ENCODE data around the gene RSAD2. TPM values are rescaled to one million over a fixed set of nuclear protein-coding genes. Genes with fewer than 3 reads are reported as not detected.

Gene RSAD2
- total RNA-seq, 1 donor from 2014 or later, result 1.0 TPM

DNA sequence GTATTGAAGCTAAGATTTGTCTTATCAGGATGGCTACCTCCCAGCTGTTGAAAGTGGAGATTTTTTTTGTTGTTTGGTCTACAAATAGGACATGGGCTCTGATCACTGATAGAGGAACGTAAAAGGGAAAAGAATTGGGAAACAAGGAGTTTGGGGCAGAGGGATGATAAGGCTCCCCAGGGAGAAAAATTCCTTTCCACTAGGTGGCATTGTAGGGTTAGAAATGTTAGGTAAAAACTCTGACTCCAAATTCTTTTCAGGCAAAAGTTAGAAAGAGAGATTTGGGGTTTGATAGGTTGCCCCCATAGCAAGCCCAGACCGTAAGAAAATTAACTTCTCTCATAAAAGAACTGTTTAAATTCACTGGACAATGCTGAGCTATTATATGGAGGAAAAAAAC, 31.7 kb upstream of the RSAD2 start:
- H3K9me3 Mint-ChIP-seq, result peaks cover 36% of the 10 kb centered on the region
- H3K27me3 Mint-ChIP-seq (ENCODE audit: low read depth), result no peaks in the 10 kb centered on the region
- no peak for DNase-seq (ENCODE audit: low read depth, low spot score)
- H3K4me1 Mint-ChIP-seq, result no peaks in the 10 kb centered on the region
- H3K4me3 Mint-ChIP-seq, result no peak overlapping the region
- TF ChIP-seq, protein P1, sequence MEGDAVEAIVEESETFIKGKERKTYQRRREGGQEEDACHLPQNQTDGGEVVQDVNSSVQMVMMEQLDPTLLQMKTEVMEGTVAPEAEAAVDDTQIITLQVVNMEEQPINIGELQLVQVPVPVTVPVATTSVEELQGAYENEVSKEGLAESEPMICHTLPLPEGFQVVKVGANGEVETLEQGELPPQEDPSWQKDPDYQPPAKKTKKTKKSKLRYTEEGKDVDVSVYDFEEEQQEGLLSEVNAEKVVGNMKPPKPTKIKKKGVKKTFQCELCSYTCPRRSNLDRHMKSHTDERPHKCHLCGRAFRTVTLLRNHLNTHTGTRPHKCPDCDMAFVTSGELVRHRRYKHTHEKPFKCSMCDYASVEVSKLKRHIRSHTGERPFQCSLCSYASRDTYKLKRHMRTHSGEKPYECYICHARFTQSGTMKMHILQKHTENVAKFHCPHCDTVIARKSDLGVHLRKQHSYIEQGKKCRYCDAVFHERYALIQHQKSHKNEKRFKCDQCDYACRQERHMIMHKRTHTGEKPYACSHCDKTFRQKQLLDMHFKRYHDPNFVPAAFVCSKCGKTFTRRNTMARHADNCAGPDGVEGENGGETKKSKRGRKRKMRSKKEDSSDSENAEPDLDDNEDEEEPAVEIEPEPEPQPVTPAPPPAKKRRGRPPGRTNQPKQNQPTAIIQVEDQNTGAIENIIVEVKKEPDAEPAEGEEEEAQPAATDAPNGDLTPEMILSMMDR (conservative IDR thresholded peaks at IDR 0.05), result no peak
- H3K36me3 Mint-ChIP-seq (ENCODE audit: low read depth), result peaks cover 44% of the 10 kb centered on the region
- H3K27ac Mint-ChIP-seq (ENCODE audit: unreplicated experiment), result no peak overlapping the region

GRCh38 chr2:6846540-6846939, 31.0 kb upstream of the RSAD2 start:
- TF ChIP-seq, protein P1 (conservative IDR thresholded peaks at IDR 0.05), result no peak
- DNase-seq (ENCODE audit: low read depth, low spot score), result no peak
- H3K27me3 Mint-ChIP-seq (ENCODE audit: low read depth), result no peaks in the 10 kb centered on the region
- no peak overlapping the region for H3K27ac Mint-ChIP-seq (ENCODE audit: unreplicated experiment)
- H3K4me3 Mint-ChIP-seq, result no peak overlapping the region
- peaks cover 36% of the 10 kb centered on the region for H3K9me3 Mint-ChIP-seq
- peaks cover 41% of the 10 kb centered on the region for H3K36me3 Mint-ChIP-seq (ENCODE audit: low read depth)
- no peaks in the 10 kb centered on the region for H3K4me1 Mint-ChIP-seq

DNA sequence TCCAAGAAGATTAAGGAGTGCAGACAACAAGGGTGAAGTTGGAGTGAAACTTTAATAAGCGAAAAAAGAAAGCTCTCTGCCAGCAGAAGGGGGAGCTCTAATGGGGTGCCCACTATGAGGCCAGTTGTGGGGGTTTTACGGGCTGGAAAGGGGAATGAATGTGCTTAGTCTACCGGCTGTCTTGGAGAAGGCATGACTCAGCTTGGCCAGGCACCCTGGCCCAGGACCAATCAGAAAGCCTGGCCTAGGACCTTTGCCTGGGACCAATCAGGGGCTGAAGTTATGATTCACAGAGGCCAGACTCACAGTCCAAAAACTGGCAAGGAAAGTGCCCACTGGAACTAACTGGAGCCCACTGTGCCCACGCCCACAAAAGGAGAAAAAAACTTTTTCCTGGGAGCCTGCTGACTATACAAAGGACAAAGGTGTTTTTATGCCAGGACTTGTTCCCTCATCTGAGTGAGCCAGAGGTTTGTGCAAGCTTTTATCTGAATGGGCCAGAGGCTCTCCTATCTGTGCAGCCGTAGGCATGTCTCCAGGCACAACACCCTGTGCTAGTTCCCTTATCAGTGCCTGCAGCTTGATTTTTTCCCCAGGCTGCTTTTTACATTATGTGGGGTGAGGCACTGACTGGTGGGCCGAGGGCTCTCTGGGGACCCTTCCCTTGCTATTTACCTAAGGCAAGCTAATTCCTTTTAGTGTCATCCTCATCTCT, 30.5 kb upstream of the RSAD2 start:
- Mint-ChIP-seq H3K4me3 (no peak overlapping the region), H3K36me3 (ENCODE audit: low read depth) (peaks cover 41% of the 10 kb centered on the region), H3K27ac (ENCODE audit: unreplicated experiment) (no peak overlapping the region), H3K9me3 (peaks cover 36% of the 10 kb centered on the region), H3K4me1 (no peaks in the 10 kb centered on the region), H3K27me3 (ENCODE audit: low read depth) (no peaks in the 10 kb centered on the region)
- DNase-seq (ENCODE audit: low read depth, low spot score), result no peak
- TF ChIP-seq, protein P1 (conservative IDR thresholded peaks at IDR 0.05), result no peak

DNA sequence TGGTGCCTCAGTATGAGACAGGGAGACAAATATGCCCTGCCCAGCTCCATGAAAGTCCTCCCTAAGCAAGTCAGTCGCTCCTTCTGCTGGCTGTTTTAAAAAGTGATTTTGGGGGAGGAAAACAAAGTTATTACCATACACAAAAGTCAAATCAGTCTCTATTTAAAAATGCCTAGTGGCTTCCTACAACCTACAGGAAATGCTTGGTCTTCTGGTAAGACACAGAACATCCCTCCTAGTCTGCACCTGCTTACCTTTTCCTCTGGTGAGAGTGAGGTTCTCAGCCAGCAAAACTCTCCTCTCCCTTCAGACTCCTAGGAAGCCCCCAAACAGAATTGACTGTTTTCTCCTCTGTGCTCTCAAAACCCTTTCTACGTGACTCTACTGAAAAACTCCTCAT, 25.4 kb upstream of the RSAD2 start:
- H3K4me1 Mint-ChIP-seq, result no peaks in the 10 kb centered on the region
- TF ChIP-seq, protein P1 (conservative IDR thresholded peaks at IDR 0.05), result no peak
- peaks cover 9% of the 10 kb centered on the region for H3K9me3 Mint-ChIP-seq
- no peak for DNase-seq (ENCODE audit: low read depth, low spot score)
- H3K27ac Mint-ChIP-seq (ENCODE audit: unreplicated experiment), result no peak overlapping the region
- H3K4me3 Mint-ChIP-seq, result no peak overlapping the region
- no peaks in the 10 kb centered on the region for H3K27me3 Mint-ChIP-seq (ENCODE audit: low read depth)
- peaks cover 24% of the 10 kb centered on the region for H3K36me3 Mint-ChIP-seq (ENCODE audit: low read depth)

GRCh38 chr2:6854416-6854815, 23.2 kb upstream of the RSAD2 start:
- Mint-ChIP-seq H3K4me1 (no peaks in the 10 kb centered on the region), H3K36me3 (ENCODE audit: low read depth) (peaks cover 27% of the 10 kb centered on the region), H3K9me3 (peaks cover 9% of the 10 kb centered on the region), H3K27me3 (ENCODE audit: low read depth) (no peaks in the 10 kb centered on the region), H3K27ac (ENCODE audit: unreplicated experiment) (no peak overlapping the region), H3K4me3 (no peak overlapping the region)
- TF ChIP-seq, protein P1 (conservative IDR thresholded peaks at IDR 0.05), result no peak
- no peak for DNase-seq (ENCODE audit: low read depth, low spot score)
